ENCODE results near the gene PTGDS.

The PTGDS gene

DNA sequence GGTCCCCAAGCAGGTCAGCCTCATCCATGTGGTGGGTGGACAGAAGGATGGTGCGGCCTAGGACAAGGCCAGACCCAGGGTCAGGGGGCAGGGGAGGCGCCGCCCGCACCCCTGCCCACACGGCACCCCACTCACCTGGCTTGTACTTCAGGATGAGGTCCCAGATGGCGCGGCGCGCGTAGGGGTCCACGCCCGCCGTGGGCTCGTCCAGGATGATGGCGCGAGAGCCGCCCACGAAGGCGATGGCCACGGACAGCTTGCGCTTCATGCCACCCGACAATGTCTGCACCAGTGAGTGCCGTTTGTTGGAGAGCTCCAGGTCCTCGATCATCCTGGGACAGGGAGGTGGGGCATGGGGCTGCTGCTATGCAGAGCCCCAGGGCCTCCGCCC is 38.2 kb downstream of the PTGDS start:
- no peak overlapping the region for H3K9ac ChIP-seq (ENCODE audit: low read length)
- H3K4me1 ChIP-seq (ENCODE audit: control insufficient read depth in 1 of 2, insufficient read depth in 2 of 2, low read length in 2 of 2): no peaks in the 10 kb centered on the region
- no peak overlapping the region for H2BK5ac ChIP-seq (ENCODE audit: low read depth, low read length, poor library complexity)
- no peaks in the 10 kb centered on the region for H3K27me3 ChIP-seq (ENCODE audit: insufficient read depth, low read length)
- H3K23ac ChIP-seq (ENCODE audit: low read length): no peak overlapping the region
- H4K8ac ChIP-seq (ENCODE audit: low read depth, low read length): no peak overlapping the region
- H4K12ac ChIP-seq (ENCODE audit: low read depth, low read length): no peak overlapping the region
- H2AFZ ChIP-seq (ENCODE audit: insufficient read depth, low read length, poor library complexity): no peak overlapping the region
- H2BK12ac ChIP-seq (ENCODE audit: low read length): no peak overlapping the region
- H3K79me2 ChIP-seq (ENCODE audit: control insufficient read depth, insufficient read depth, low read length, poor library complexity): no peaks in the 10 kb centered on the region
- WGBS (ENCODE audit: extremely low coverage, insufficient coverage, insufficient read length): no CpG with 5 or more reads among the region's 25 CpGs
- no peak overlapping the region for H3K18ac ChIP-seq (ENCODE audit: low read length)
- no peak overlapping the region for H3K4me2 ChIP-seq (ENCODE audit: low read length)
- no peaks in the 10 kb centered on the region for H3K79me1 ChIP-seq (ENCODE audit: low read length)
- no peak for DNase-seq
- no peak overlapping the region for H2BK120ac ChIP-seq (ENCODE audit: insufficient read depth, low read length, poor library complexity)
- H3K4me3 ChIP-seq (ENCODE audit: low read depth, low read length): no peak overlapping the region
- peaks cover 24% of the 10 kb centered on the region for H3K9me3 ChIP-seq (ENCODE audit: insufficient read depth, low read depth, low read length)
- no peak overlapping the region for H2AK5ac ChIP-seq (ENCODE audit: low read length)
- no peak overlapping the region for H4K91ac ChIP-seq (ENCODE audit: low read depth, low read length)
- no peak overlapping the region for H3K27ac ChIP-seq (ENCODE audit: low read depth, low read length)
- H3K4ac ChIP-seq (ENCODE audit: low read depth, low read length): no peak overlapping the region
- H3K36me3 ChIP-seq (ENCODE audit: control insufficient read depth in 1 of 2, insufficient read depth in 2 of 2, low read length in 2 of 2): no peaks in the 10 kb centered on the region
- no peak overlapping the region for H3K14ac ChIP-seq (ENCODE audit: low read length)

DNA sequence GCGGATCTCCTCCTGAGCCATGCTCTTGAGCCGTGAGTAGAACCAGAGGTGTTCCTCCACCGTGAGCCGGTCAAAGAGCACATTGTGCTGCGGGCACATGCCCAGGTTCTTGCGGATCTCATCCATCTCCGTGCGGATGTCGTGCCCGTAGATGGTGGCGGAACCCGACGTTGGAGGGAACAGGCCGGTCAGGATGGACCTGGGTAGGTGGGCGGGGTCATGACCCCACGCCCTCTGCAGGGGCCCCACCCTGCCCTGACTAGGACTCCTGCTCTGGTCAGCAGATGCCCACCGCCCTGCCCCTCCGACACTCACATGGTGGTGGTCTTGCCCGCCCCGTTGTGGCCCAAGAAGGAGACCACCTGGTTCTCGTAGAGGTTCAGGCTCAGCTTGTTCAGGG is 38.7 kb downstream of the PTGDS start:
- Histone ChIP-seq H3K4me1 (ENCODE audit: control insufficient read depth in 1 of 2, insufficient read depth in 2 of 2, low read length in 2 of 2) (no peaks in the 10 kb centered on the region), H2AK5ac (ENCODE audit: low read length) (no peak overlapping the region), H4K91ac (ENCODE audit: low read depth, low read length) (no peak overlapping the region), H3K4me2 (ENCODE audit: low read length) (no peak overlapping the region), H3K18ac (ENCODE audit: low read length) (no peak overlapping the region), H3K36me3 (ENCODE audit: control insufficient read depth in 1 of 2, insufficient read depth in 2 of 2, low read length in 2 of 2) (no peaks in the 10 kb centered on the region), H2BK5ac (ENCODE audit: low read depth, low read length, poor library complexity) (no peak overlapping the region), H2AFZ (ENCODE audit: insufficient read depth, low read length, poor library complexity) (no peak overlapping the region), H3K4me3 (ENCODE audit: low read depth, low read length) (no peak overlapping the region), H3K79me2 (ENCODE audit: control insufficient read depth, insufficient read depth, low read length, poor library complexity) (no peaks in the 10 kb centered on the region), H2BK120ac (ENCODE audit: insufficient read depth, low read length, poor library complexity) (no peak overlapping the region), H3K9ac (ENCODE audit: low read length) (no peak overlapping the region), H2BK12ac (ENCODE audit: low read length) (no peak overlapping the region), H3K9me3 (ENCODE audit: insufficient read depth, low read depth, low read length) (peaks cover 26% of the 10 kb centered on the region), H3K79me1 (ENCODE audit: low read length) (no peaks in the 10 kb centered on the region), H3K4ac (ENCODE audit: low read depth, low read length) (no peak overlapping the region), H4K8ac (ENCODE audit: low read depth, low read length) (no peak overlapping the region), H4K12ac (ENCODE audit: low read depth, low read length) (no peak overlapping the region), H3K23ac (ENCODE audit: low read length) (no peak overlapping the region), H3K27me3 (ENCODE audit: insufficient read depth, low read length) (no peaks in the 10 kb centered on the region), H3K14ac (ENCODE audit: low read length) (no peak overlapping the region), H3K27ac (ENCODE audit: low read depth, low read length) (no peak overlapping the region)
- no CpG with 5 or more reads among the region's 21 CpGs for WGBS (ENCODE audit: extremely low coverage, insufficient coverage, insufficient read length)
- DNase-seq: no peak

DNA sequence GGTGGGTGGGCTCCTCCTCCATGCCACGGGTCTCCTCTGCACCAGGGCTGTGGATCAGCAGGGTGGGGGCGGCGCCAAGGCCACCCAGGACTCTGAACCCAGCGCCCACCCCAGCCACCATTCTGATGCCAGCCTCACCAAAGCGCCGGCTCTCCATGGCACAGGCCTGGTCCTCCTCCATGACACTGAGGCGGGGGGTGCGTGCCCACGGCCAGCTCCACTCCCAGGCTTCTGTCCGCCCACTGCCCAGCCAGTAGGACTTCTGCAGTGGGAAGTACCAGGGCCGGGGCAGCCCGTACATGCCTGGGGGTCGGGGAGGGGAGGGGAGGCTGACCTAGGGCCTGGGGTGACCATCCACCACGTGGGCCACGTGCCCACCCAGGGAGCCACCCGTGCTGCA is 39.1 kb downstream of the PTGDS start:
- Histone ChIP-seq H2BK120ac (ENCODE audit: insufficient read depth, low read length, poor library complexity) (no peak overlapping the region), H3K79me2 (ENCODE audit: control insufficient read depth, insufficient read depth, low read length, poor library complexity) (no peaks in the 10 kb centered on the region), H4K8ac (ENCODE audit: low read depth, low read length) (no peak overlapping the region), H2BK12ac (ENCODE audit: low read length) (no peak overlapping the region), H3K4me3 (ENCODE audit: low read depth, low read length) (no peak overlapping the region), H3K18ac (ENCODE audit: low read length) (no peak overlapping the region), H2AFZ (ENCODE audit: insufficient read depth, low read length, poor library complexity) (no peak overlapping the region), H3K4me1 (ENCODE audit: control insufficient read depth in 1 of 2, insufficient read depth in 2 of 2, low read length in 2 of 2) (no peaks in the 10 kb centered on the region), H3K9ac (ENCODE audit: low read length) (no peak overlapping the region), H3K9me3 (ENCODE audit: insufficient read depth, low read depth, low read length) (peaks cover 27% of the 10 kb centered on the region), H3K14ac (ENCODE audit: low read length) (no peak overlapping the region), H3K79me1 (ENCODE audit: low read length) (no peaks in the 10 kb centered on the region), H2AK5ac (ENCODE audit: low read length) (no peak overlapping the region), H3K23ac (ENCODE audit: low read length) (no peak overlapping the region), H3K36me3 (ENCODE audit: control insufficient read depth in 1 of 2, insufficient read depth in 2 of 2, low read length in 2 of 2) (no peaks in the 10 kb centered on the region), H3K4me2 (ENCODE audit: low read length) (no peak overlapping the region), H3K4ac (ENCODE audit: low read depth, low read length) (no peak overlapping the region), H4K91ac (ENCODE audit: low read depth, low read length) (no peak overlapping the region), H2BK5ac (ENCODE audit: low read depth, low read length, poor library complexity) (no peak overlapping the region), H3K27me3 (ENCODE audit: insufficient read depth, low read length) (no peaks in the 10 kb centered on the region), H3K27ac (ENCODE audit: low read depth, low read length) (no peak overlapping the region), H4K12ac (ENCODE audit: low read depth, low read length) (no peak overlapping the region)
- no CpG with 5 or more reads among the region's 16 CpGs for WGBS (ENCODE audit: extremely low coverage, insufficient coverage, insufficient read length)
- no peak for DNase-seq

DNA sequence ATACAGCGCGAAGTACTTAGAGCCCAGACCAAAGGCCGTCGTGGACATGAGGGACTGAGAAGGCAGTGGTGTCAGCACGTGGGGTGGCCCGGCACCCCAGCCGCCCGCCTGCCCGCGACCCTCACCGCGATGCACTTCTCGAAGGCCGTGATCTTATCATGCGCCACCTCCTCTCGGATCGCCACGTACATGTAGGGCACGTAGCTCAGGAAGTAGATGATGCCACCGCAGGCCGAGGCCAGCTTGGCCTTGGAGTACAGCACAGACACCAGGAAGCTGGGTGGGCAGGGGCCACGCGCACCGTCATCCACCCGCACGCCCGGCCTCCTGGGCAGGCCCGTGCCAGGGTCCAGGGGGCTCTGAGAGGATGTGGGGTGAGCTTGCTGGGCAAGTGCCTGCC is 39.8 kb downstream of the PTGDS start:
- no peaks in the 10 kb centered on the region for H3K36me3 ChIP-seq (ENCODE audit: control insufficient read depth in 1 of 2, insufficient read depth in 2 of 2, low read length in 2 of 2)
- no peak overlapping the region for H2AFZ ChIP-seq (ENCODE audit: insufficient read depth, low read length, poor library complexity)
- no peak overlapping the region for H4K12ac ChIP-seq (ENCODE audit: low read depth, low read length)
- H3K9ac ChIP-seq (ENCODE audit: low read length): no peak overlapping the region
- H2AK5ac ChIP-seq (ENCODE audit: low read length): no peak overlapping the region
- H3K9me3 ChIP-seq (ENCODE audit: insufficient read depth, low read depth, low read length): peaks cover 27% of the 10 kb centered on the region
- H3K27me3 ChIP-seq (ENCODE audit: insufficient read depth, low read length): no peaks in the 10 kb centered on the region
- no peak overlapping the region for H2BK5ac ChIP-seq (ENCODE audit: low read depth, low read length, poor library complexity)
- H3K4me3 ChIP-seq (ENCODE audit: low read depth, low read length): peak overlapping the region; percentile 27
- H3K18ac ChIP-seq (ENCODE audit: low read length): no peak overlapping the region
- H4K8ac ChIP-seq (ENCODE audit: low read depth, low read length): no peak overlapping the region
- H2BK120ac ChIP-seq (ENCODE audit: insufficient read depth, low read length, poor library complexity): no peak overlapping the region
- no peak overlapping the region for H3K14ac ChIP-seq (ENCODE audit: low read length)
- H3K79me2 ChIP-seq (ENCODE audit: control insufficient read depth, insufficient read depth, low read length, poor library complexity): no peaks in the 10 kb centered on the region
- no peak overlapping the region for H3K4me2 ChIP-seq (ENCODE audit: low read length)
- H3K4ac ChIP-seq (ENCODE audit: low read depth, low read length): no peak overlapping the region
- no peak for DNase-seq
- no peak overlapping the region for H4K91ac ChIP-seq (ENCODE audit: low read depth, low read length)
- no peak overlapping the region for H2BK12ac ChIP-seq (ENCODE audit: low read length)
- no peak overlapping the region for H3K27ac ChIP-seq (ENCODE audit: low read depth, low read length)
- WGBS (ENCODE audit: extremely low coverage, insufficient coverage, insufficient read length): no CpG with 5 or more reads among the region's 28 CpGs
- H3K79me1 ChIP-seq (ENCODE audit: low read length): no peaks in the 10 kb centered on the region
- no peak overlapping the region for H3K23ac ChIP-seq (ENCODE audit: low read length)
- no peaks in the 10 kb centered on the region for H3K4me1 ChIP-seq (ENCODE audit: control insufficient read depth in 1 of 2, insufficient read depth in 2 of 2, low read length in 2 of 2)
